ENCODE results near the gene HLCS.

The HLCS gene

DNA sequence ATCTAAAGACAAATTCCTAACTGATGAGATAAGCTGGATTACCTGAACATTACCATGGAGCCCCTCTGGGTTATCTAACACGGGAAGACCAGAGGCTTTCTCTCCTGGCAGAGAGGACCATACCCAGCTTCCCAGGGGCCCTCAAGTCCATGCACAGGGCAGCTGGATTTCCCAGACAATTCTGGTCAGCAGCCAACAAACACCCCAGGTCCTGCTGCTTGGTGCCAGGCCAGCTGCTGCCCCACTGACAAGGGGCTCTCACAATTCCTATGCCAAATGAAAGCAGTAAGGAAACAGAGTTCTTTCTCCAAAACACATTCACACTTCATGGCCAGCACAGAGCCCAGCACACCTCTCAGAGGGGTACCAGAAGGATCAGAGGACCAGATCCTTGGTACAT, 114.2 kb downstream of the HLCS start:
- in situ Hi-C loops (cut with MboI; ENCODE audit: low sequenced_read_pairs): no loop called here

DNA sequence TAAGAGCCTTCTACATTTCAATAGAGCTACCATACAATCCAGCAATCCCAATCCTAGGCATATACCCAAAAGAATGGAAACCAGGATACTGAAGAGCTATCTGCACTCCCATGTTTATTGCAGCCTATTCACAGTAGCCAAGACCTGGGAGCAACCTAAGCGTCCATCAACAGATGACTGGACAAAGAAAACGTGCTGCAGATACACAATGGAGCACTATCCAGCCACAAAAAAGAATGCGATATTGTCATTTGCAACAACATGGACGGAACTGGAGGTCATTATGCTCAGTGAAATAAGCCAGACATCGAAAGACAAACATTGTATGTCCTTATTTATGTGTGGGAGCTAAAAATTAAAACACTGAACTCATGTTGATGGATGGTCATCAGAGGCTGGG, 115.3 kb downstream of the HLCS start:
- in situ Hi-C loops (cut with MboI; ENCODE audit: low sequenced_read_pairs): no loop called here

DNA sequence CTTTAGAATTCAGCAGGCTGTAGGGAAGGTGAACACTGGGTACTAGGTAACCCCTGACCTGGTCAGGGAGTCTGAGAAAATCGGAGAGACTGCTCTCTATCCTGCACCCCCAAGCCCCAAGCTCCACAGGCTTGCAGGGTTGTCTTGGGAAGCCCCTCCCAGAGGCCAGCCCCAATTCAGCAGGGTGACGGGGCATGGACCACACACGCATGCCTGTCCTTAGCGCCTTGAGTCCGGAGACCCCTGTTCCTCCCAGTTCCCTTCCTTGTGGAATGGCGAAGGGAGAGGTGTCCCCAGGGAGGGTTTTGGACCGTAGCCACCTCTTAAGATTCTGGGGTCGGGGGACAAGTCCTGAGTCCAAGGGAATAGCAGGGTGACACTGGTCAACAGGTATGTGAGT, 116.1 kb downstream of the HLCS start:
- in situ Hi-C loops (cut with MboI; ENCODE audit: low sequenced_read_pairs): no loop called here

DNA sequence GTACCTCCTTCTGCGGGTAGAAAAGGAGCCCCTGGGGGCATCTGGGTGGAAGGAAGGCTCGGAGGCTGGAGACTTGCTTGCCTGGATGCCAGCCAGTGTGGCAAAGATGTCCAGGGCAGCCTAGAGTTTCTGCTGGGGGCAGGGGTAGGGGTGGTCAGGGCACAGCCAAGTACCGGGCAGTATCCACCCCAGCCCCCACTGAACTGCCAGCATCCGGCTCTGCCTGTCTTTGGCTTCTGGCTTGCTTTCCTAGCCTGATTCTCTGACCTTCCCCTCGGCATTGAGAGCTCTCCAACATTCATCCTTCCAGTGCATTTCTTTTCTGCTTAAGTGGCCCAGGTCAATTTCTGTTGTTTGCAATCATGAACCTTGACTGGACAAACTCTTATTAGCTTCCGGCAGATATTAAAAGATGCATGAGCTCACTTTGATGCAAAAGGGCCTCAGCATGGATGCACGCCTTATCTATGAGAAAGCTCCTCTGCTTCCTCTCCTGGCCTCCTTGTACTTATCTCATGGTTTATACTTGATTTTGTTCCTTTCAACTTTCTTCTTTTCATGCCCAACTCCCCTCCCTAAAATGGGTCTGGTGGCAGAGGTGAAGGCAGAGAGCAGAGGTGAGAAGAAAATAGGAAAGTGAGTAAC, 116.9 kb downstream of the HLCS start:
- in situ Hi-C loops (cut with MboI; ENCODE audit: low sequenced_read_pairs): no loop called here

DNA sequence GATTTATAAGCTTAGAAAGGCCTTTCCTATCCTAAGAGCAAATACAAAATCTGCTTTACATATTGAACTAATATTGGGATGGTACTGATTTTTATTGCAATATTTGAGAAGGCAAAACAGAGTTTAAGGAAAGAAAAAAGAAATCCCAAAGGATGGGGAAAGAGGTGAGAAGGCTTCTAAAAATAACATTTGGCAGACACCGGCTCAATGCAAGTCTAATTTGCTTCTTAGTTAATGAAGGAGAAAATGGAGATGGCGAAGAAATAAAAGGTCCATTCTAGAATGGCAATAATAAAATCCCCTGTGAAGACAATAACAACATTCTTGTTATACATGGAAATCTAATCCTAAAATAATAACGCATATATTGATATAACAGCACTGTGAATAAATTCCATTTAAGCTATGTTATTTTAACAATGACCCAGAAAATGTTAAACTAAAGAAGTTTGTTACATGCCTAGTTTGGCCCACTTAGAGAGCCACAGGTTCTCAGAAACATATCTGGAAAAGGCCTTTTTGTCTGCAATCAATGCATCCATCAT, 117.7 kb downstream of the HLCS start:
- in situ Hi-C loops (cut with MboI; ENCODE audit: low sequenced_read_pairs): no loop called here

DNA sequence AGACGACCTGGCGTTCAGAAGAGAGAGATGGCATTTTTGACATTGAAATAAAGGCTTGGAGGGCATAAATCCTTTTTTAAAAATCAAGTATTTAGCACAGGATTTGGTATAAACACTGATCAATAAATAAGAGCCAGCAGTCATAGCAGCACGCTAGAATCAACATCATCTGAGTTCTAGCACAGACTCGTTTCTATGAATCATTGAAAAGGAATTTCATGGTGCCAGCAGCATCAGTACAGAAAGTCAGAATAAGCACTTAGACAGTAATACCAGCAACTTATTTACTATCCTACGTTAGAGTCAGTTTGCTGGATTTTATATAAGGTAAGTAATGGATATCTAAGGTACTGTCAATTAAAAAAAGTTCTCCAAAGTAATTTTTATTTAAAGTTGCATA, 119.3 kb downstream of the HLCS start:
- in situ Hi-C loops (cut with MboI; ENCODE audit: low sequenced_read_pairs): no loop called here

DNA sequence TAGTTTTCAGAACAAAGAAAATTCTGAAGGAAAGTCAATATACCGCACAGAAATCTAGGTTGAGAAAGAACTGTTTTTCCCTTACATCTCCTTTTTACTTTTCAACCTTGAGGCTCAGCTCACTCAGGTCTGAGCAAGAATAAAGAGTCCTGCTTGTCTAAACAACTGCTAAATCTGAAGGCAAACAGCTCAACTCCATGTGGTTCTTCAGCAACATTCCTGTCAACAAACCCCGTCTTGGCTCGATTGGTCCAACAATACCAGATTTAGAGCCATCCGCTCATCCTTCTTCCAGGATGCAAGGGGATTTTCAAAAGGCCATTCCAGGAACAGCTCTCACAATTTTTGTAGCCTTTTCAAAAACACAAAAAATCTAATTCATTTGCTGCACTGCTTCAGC, 119.8 kb downstream of the HLCS start:
- in situ Hi-C loops (cut with MboI; ENCODE audit: low sequenced_read_pairs): no loop called here

DNA sequence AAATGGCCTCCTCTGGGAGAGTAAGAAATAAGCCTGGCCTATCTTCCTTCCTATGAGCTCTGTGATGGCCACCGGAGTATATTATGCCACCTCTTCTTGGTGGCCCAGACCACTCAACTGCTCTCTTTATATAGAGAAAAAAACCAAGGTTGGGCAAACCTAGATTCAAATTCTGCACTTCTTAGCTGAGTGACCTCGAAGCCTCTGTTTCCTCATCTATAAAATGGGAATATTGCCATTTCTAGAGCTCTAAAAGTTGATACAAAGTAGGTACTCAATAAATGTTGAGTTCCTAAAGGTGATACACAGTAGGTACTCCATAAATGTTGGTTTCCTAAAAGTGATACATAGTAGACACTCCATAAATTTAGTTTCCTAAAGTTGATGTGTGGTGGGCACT, 120.7 kb downstream of the HLCS start:
- in situ Hi-C loops (cut with MboI; ENCODE audit: low sequenced_read_pairs): no loop called here

DNA sequence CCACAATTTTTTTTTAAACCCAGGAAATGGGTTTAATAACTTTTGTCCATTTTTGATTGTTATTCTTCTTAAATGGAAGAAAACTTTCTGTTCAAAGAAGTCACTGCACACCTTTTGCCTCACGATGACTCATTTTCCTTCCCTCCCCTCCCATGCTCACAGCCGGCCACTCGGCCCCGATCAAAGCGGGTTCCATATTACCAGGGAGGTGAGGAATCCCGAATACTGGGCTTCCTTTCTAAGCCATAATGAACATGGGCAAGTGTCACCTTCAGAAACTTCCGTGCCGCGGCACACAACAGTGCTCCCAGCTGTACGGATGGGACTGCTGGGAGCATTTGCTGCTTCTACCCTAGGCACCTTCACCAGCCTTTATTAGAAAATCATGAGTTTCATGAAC, 121.4 kb downstream of the HLCS start:
- in situ Hi-C loops (cut with MboI; ENCODE audit: low sequenced_read_pairs): no loop called here

DNA sequence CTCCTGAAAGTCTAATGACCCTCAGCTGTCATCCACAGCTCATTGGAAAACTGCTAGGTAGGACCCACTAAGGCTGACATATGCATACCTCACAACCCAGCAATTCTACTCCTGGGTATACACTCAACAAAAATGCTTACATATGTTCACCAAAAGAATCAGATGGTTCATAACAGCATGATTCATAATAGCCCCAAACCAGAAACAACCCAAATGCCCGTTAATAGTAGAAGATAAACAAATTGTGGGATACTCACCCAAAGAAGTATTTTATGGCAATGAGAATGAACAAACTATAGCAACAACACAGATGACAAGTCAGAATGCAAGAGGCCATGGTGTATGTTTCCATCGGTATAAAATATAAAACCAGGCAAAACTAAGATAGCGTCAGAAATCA, 124.6 kb downstream of the HLCS start:
- in situ Hi-C loops (cut with MboI; ENCODE audit: low sequenced_read_pairs): no loop called here

DNA sequence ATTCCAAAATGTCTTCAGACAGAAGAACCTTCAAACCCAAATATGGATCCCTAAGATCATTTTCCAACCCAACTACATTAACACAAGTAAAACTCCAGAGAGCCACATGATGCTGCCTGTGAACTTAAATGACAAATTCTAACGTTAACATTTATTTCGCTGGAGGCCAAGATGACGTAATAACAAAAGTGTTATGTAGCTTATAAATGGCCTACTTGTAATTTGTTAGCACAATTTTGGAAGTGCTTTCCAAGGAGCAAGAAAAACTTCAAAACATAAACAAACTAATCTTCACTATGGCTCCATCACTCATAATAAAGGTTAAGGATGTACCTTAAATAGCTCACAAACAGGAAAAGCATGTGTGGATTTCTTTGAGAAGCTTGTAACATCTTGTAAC, 126.7 kb downstream of the HLCS start:
- in situ Hi-C loops (cut with MboI; ENCODE audit: low sequenced_read_pairs): no loop called here

DNA sequence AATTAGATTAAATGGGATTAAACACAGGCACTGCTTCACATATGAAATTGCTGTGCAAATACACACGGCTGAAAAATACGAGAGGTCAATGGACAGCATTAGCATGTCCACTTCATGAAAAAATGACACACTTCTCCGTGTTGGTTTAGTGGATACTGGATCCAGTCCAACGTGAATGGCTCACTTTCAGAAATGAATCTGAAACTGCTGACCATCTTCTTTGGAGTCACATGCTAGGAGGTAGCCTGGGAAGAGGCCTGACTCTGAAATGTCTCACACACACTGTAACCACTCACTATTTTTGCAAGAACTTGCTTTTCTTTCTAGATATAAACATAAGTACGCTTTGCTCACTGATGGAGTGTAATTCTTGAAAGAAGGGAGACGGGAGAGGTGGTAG, 127.3 kb downstream of the HLCS start:
- in situ Hi-C loops (cut with MboI; ENCODE audit: low sequenced_read_pairs): no loop called here

DNA sequence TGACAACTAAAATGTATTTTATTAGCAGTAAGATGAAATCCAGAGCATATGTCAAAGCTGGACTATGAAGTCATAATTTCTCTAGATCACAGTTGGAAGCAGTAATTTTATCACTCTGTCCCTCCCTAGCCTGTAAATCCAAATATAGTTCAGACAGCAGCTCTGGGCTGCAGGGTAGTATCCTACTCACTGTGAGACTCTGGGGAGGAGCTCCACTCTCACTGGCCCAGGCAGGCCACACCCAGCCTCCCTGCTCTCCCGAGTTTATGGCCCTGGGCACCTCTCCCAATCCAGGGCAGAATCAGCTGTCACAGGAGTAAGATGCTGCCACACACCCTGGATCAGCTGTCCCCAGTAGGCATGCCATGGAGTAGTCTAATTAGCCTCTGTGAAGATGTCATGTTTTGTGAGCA, 131.1 kb downstream of the HLCS start:
- in situ Hi-C loops (cut with MboI; ENCODE audit: low sequenced_read_pairs): no loop called here

DNA sequence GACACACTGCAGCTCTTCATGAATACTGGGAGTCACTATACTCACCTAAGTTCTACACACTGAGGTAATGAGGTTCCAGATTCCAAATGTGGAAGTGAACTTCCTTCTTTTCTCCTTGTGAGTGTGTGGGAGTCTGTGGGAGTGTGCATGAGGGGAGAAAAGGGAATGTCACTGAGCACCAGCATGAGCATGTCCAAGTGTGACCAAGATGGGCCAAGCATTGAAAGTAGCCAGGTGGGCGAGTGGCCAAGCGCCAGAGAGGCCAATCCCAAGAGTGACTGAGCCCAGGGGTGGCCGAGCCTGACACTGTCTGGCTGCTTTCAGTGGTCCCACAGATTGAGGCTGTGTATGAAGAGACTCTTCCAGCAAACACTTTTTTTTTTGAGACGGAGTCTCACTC, 132.3 kb downstream of the HLCS start:
- in situ Hi-C loops (cut with MboI; ENCODE audit: low sequenced_read_pairs): no loop called here

DNA sequence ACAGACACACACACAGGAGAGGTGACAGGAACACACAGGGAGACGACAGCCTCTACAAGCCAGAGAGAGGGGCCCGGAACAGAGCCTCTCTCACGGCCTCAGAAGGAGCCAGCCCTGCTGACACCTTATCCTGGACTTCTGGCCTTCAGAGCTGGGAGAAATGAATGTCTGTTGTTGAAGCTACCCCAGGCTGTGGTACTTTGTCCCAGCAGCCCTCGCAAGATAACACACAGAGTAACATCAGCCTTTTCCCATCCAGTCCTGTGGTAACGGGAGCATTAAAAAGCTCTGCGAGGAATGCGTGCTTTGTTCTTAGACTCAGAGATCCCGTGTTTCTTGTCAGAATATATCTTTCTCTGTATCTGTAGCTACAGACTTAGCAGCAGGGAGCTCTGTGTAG, 136.4 kb downstream of the HLCS start:
- in situ Hi-C loops (cut with MboI; ENCODE audit: low sequenced_read_pairs): no loop called here

DNA sequence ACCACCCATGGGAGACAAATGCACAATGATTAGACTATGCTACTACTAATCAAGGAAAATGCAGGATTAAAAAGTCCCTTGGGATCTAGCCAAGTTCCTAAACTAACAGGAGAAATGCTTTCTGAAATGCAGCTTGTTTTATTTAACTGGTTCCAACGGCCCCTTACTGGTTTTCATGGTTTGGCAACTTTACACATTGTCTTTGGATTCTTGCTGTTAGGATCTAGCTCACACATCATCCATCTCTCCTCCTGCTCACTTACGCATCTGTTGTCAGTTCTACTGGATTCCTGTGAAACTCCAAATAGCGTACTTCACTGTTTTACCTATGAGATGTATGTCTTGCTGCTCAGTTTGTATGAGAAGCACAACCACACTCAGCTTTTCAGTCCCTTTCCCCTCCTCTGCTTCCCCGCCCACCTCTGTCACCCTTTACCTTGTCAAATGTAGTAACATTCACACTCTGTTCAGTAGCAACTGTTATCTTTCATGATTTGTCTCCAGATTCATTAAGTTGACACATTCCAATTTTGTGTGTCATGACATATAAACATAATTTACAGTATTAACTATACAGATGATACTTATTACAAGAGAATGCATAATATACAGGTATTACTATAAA, 137.5 kb downstream of the HLCS start:
- in situ Hi-C loops (cut with MboI; ENCODE audit: low sequenced_read_pairs): no loop called here

DNA sequence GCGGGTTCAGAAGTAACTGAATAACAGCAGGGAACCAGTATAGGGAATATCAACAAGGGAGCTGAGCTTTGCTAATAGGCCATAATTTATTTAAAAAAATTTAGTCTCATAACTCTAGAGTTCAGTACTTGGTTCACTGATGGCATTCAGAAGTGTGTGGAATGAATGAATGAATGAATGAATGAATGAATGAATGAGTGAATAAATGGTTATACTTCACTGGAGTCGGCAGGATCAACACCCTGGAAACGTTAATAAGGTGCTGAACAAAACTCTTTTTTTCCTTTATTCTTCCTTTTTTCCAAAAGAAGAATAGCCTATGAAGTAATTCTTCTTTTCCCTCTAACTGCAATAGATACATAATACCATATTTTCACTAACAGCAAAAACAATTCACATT, 138.3 kb downstream of the HLCS start:
- in situ Hi-C loops (cut with MboI; ENCODE audit: low sequenced_read_pairs): no loop called here

DNA sequence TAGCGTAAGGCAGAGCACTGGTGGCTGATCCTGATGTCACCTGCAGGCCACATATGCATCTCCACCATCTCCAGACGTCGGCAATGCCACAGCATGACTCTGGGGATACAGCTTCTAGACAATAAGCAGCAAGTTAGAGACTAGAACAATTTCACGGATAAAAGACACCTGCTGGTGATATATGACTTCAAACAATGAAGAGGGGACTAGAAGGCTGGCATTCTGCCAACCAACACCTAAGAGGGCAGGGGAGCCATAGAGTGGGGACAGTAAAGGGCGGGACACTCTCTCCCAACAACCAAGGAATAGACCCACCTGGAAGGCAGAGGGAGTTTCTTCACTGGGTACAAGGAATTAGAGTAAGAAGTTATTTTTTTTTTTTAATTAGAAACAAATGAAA, 140.8 kb downstream of the HLCS start:
- in situ Hi-C loops (cut with MboI; ENCODE audit: low sequenced_read_pairs): no loop called here

DNA sequence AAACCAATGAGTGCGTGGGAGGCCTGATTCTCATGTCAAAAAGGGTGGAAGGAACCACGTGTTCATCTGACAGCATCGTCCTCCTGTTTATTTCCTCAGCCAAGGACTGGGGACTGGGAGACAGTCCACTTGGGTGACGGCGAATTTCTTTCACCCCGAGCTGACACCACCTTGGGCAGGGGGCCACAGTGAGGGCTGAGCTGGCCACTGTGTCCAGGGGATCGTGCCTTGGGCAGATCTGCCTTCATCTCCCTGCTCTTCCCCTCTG, 145.5 kb downstream of the HLCS start:
- in situ Hi-C loops (cut with MboI; ENCODE audit: low sequenced_read_pairs): no loop called here

DNA sequence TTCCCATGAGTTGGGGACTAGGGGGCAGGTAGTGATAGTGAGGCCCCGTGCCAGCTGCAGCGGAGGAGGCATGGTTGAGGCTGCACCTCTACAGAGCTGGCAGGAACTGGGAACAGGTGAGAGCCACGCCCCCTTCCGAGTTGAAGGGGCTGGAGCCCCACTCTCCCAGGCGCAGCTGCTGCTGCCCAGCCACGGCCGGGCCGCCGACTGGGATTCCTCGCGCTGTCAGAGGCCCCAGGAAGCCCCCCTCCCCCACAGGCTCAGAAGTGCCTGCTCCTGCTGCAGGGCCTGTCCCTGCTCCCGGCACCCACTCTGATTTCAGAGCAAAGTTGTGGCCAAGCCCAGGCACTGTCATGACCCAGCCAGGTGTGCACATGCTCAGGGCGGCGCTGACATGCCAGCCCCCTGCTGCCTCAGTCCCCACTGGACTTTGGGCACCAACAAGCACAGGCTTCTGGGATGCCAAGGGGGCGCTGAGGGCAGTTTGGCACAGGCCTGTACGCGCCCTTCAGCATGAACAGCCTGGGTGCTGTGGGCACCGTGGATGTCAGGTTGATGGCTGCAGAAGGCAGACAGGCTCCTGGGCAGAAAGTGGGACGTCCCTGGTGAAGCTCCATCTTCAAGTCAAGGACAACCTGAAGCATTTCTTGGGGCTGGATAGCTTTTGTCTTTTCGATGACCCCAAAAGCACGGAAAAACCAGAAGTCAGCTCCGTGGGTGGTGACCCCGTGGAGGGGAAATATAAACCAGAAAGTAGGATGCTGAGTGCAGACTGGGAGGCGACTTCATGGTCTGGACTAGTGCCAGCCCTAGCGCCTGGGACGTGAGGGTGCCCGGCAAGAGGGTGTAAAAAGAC, 146.1 kb downstream of the HLCS start:
- in situ Hi-C loops (cut with MboI; ENCODE audit: low sequenced_read_pairs): no loop called here

DNA sequence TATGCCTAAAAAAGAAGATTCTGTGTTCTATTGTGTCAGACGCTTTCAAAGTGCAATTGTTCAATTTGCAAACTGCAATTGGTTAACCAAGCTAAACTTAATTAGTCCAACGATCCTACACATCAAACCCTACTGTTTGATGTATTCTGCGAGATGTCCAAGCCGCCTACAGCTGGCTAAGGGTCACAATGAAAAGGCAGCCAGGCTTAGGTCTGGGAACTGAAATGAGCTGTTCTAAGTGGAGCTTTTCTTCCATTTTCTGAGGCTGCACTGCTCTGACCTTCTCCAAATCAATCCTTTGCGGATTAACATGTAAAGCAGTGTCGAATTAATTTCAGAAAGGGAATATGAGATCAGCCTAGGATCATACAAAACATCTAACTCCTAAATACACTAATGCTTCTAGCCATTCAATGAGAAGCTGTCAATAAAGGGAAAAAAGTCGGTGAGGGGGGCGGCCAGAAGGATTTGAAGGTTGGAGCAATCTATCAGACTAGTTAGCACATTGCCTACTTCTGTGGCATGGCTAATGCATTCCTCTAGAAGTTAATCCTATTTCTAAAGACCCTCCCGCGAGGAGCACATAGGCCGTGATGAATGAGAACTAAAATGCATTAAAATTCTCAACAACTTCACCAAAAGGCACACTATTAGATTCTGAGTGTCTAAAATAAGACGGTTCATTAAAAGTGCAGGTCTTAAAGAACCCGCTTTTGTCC, 148.6 kb downstream of the HLCS start:
- in situ Hi-C loops (cut with MboI; ENCODE audit: low sequenced_read_pairs): no loop called here
